Measurements from ENCODE around the gene GPA33. TPM values are rescaled to one million over a fixed set of nuclear protein-coding genes. Genes with fewer than 3 reads are reported as not detected.

Gene GPA33
- polyA plus RNA-seq, 1 donor (not counting 4 experiments of a cell fraction or from before 2014, with no cell fraction given): not detected

DNA sequence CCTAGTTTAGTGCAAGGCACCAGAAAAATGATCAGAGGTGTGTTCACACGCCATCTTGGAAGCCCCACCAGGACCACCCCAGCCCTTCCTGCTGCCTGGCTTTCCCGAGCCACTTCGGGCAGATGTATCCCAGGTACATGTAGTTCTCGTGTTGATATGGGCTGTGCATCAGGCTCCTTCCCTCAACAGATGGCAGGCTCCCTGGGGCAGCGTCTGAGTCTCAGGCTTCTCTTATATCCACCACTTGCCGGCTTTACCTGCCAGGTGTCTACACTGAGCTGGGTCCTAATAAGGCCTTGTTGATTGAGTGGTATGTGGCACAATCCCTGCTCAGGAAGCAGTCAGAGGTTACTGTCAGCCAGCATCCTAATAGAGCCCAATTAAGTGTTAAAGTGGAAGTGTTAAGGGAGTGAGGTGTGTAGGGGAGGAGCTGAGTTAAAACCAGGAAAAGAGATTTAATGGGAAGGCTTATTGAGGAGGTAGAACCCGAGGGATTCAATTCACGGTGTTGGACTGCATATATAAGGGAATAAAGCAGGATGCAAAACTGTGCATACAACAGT is 8.5 kb downstream of the GPA33 start:
- no peak overlapping the region for H3K27ac ChIP-seq (ENCODE audit: control insufficient read depth, insufficient read depth, low read length)
- dilution Hi-C loops (cut with MboI; ENCODE audit: extremely low pct_ligation_motif_present, low sequenced_read_pairs): no loop called here
- FAIRE-seq: no peak
- peaks cover 26% of the 10 kb centered on the region for H3K27me3 ChIP-seq (ENCODE audit: control insufficient read depth, extremely low read depth, insufficient read depth, low read length)
- no peaks in the 10 kb centered on the region for H4K20me1 ChIP-seq (ENCODE audit: control insufficient read depth, extremely low read depth, insufficient read depth, low read length)
- no peak overlapping the region for H3K4me3 ChIP-seq (ENCODE audit: control insufficient read depth in 2 of 3, extremely low read depth in 1 of 3, insufficient read depth in 2 of 3, low read depth in 1 of 3, low read length in 3 of 3)
- H3K9ac ChIP-seq (ENCODE audit: control insufficient read depth, extremely low read depth, insufficient read depth, low read length): no peak overlapping the region
- no peak for TF ChIP-seq EZH2 (IDR thresholded peaks at IDR 0.05; ENCODE audit: low read length)
- TF ChIP-seq, protein P1, sequence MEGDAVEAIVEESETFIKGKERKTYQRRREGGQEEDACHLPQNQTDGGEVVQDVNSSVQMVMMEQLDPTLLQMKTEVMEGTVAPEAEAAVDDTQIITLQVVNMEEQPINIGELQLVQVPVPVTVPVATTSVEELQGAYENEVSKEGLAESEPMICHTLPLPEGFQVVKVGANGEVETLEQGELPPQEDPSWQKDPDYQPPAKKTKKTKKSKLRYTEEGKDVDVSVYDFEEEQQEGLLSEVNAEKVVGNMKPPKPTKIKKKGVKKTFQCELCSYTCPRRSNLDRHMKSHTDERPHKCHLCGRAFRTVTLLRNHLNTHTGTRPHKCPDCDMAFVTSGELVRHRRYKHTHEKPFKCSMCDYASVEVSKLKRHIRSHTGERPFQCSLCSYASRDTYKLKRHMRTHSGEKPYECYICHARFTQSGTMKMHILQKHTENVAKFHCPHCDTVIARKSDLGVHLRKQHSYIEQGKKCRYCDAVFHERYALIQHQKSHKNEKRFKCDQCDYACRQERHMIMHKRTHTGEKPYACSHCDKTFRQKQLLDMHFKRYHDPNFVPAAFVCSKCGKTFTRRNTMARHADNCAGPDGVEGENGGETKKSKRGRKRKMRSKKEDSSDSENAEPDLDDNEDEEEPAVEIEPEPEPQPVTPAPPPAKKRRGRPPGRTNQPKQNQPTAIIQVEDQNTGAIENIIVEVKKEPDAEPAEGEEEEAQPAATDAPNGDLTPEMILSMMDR (optimal IDR thresholded peaks at IDR 0.05 in 1 of 3, IDR thresholded peaks at IDR 0.05 in 1 of 3, conservative IDR thresholded peaks at IDR 0.05 in 1 of 3; ENCODE audit: extremely low read depth in 1 of 3, insufficient read depth in 2 of 3, low read length in 3 of 3): no peak
- no peaks in the 10 kb centered on the region for H3K36me3 ChIP-seq (ENCODE audit: control insufficient read depth in 2 of 2, extremely low read depth in 1 of 2, insufficient read depth in 2 of 2, low read length in 2 of 2)
- no peak overlapping the region for H3K4me2 ChIP-seq (ENCODE audit: control insufficient read depth, extremely low read depth, insufficient read depth, low read depth, low read length)
- H3K79me2 ChIP-seq (ENCODE audit: control insufficient read depth, insufficient read depth, low read length): no peaks in the 10 kb centered on the region
- no peak for DNase-seq (ENCODE audit: low read depth, low spot score)
- no peaks in the 10 kb centered on the region for H3K9me3 ChIP-seq (ENCODE audit: control insufficient read depth, low read depth, low read length)
- no peaks in the 10 kb centered on the region for H3K9me1 ChIP-seq (ENCODE audit: control insufficient read depth, extremely low read depth, insufficient read depth, low read length)
- no peak overlapping the region for H2AFZ ChIP-seq (ENCODE audit: control insufficient read depth, low read length)
- H3K4me1 ChIP-seq (ENCODE audit: control insufficient read depth, extremely low read depth, insufficient read depth, low read length): no peaks in the 10 kb centered on the region

DNA sequence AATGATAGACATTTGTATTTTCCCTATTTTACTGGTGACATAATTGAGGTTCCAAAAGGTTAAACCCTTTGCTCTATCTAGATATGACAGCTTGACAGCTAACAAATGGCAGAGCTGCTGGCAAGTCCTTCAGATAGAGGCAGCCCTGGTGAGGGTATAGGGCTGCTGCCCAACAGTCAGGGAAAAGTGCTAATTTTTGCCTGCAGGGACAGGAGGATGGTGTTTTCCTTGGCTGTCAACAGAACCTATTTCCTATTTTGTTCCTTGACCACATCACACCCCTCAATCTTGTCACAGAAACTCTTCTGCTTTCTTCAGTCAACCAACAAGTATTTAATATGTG is 12.3 kb downstream of the GPA33 start:
- dilution Hi-C loops (cut with MboI; ENCODE audit: extremely low pct_ligation_motif_present, low sequenced_read_pairs): no loop called here
- DNase-seq (ENCODE audit: low read depth, low spot score) (no peak), FAIRE-seq (no peak)
- H3K4me2 ChIP-seq (ENCODE audit: control insufficient read depth, extremely low read depth, insufficient read depth, low read depth, low read length): no peak overlapping the region
- H3K9me1 ChIP-seq (ENCODE audit: control insufficient read depth, extremely low read depth, insufficient read depth, low read length): no peaks in the 10 kb centered on the region
- H3K9ac ChIP-seq (ENCODE audit: control insufficient read depth, extremely low read depth, insufficient read depth, low read length): no peak overlapping the region
- no peaks in the 10 kb centered on the region for H3K9me3 ChIP-seq (ENCODE audit: control insufficient read depth, low read depth, low read length)
- no peak overlapping the region for H3K4me3 ChIP-seq (ENCODE audit: control insufficient read depth in 2 of 3, extremely low read depth in 1 of 3, insufficient read depth in 2 of 3, low read depth in 1 of 3, low read length in 3 of 3)
- H3K36me3 ChIP-seq (ENCODE audit: control insufficient read depth in 2 of 2, extremely low read depth in 1 of 2, insufficient read depth in 2 of 2, low read length in 2 of 2): no peaks in the 10 kb centered on the region
- no peak overlapping the region for H2AFZ ChIP-seq (ENCODE audit: control insufficient read depth, low read length)
- no peak overlapping the region for H3K27ac ChIP-seq (ENCODE audit: control insufficient read depth, insufficient read depth, low read length)
- TF ChIP-seq EZH2 (IDR thresholded peaks at IDR 0.05; ENCODE audit: low read length): no peak
- TF ChIP-seq, protein P1 (optimal IDR thresholded peaks at IDR 0.05 in 1 of 3, IDR thresholded peaks at IDR 0.05 in 1 of 3, conservative IDR thresholded peaks at IDR 0.05 in 1 of 3; ENCODE audit: extremely low read depth in 1 of 3, insufficient read depth in 2 of 3, low read length in 3 of 3): no peak
- H3K79me2 ChIP-seq (ENCODE audit: control insufficient read depth, insufficient read depth, low read length): no peaks in the 10 kb centered on the region
- no peaks in the 10 kb centered on the region for H4K20me1 ChIP-seq (ENCODE audit: control insufficient read depth, extremely low read depth, insufficient read depth, low read length)
- peaks cover 38% of the 10 kb centered on the region for H3K27me3 ChIP-seq (ENCODE audit: control insufficient read depth, extremely low read depth, insufficient read depth, low read length)
- no peaks in the 10 kb centered on the region for H3K4me1 ChIP-seq (ENCODE audit: control insufficient read depth, extremely low read depth, insufficient read depth, low read length)

Data from keratinocyte (primary cell).